Trophoblast cell (in vitro differentiated cells and primary cell): ENCODE data around the gene TBC1D22A.
A peak's percentile ranks its signal among the peaks of the same experiment; 100 is the strongest.

Experiments used
- DNase-seq, 2 donors: peaks; one replicate each; pipeline ENCODE4 v3.0.0-alpha.2; 2016
- H2AFZ ChIP-seq: 2 replicates; pipeline ENCODE4 v1.6.1; 2013; ENCODE audit warnings: low read length, moderate library complexity, mild to moderate bottlenecking; ENCODE audit not compliant: insufficient read depth, poor library complexity
- H2AK5ac ChIP-seq: 2 replicates; pipeline ENCODE4 v1.6.1; 2013; ENCODE audit warnings: mild to moderate bottlenecking, low read length
- H2BK120ac ChIP-seq: 2 replicates; pipeline ENCODE4 v1.6.1; 2013; ENCODE audit warnings: low read length, mild to moderate bottlenecking, moderate library complexity; ENCODE audit not compliant: insufficient read depth, poor library complexity
- H2BK12ac ChIP-seq: 2 replicates; pipeline ENCODE4 v1.6.1; 2013; ENCODE audit warnings: mild to moderate bottlenecking, low read length, moderate library complexity
- H2BK5ac ChIP-seq: 2 replicates; pipeline ENCODE4 v1.6.1; 2013; ENCODE audit warnings: low read length, low read depth, moderate library complexity, mild to moderate bottlenecking; ENCODE audit not compliant: poor library complexity
- H3K14ac ChIP-seq: 2 replicates; pipeline ENCODE4 v1.6.1; 2013; ENCODE audit warnings: mild to moderate bottlenecking, low read length
- H3K18ac ChIP-seq: 2 replicates; pipeline ENCODE4 v1.6.1; 2013; ENCODE audit warnings: mild to moderate bottlenecking, low read length
- H3K23ac ChIP-seq: 2 replicates; pipeline ENCODE4 v1.6.1; 2013; ENCODE audit warnings: low read length
- H3K27ac ChIP-seq: 2 replicates; pipeline ENCODE4 v1.5.1; 2013; ENCODE audit warnings: low read depth, mild to moderate bottlenecking, inconsistent platforms, low read length, moderate library complexity
- H3K27me3 ChIP-seq: 2 replicates; pipeline ENCODE4 v1.6.1; 2013; ENCODE audit warnings: inconsistent platforms, mild to moderate bottlenecking, low read length, moderate library complexity; ENCODE audit not compliant: insufficient read depth
- H3K36me3 ChIP-seq, 2 experiments: 1 replicate in 1 of 2; 2 replicates in 1 of 2; pipeline ENCODE4 v1.6.1; 2013; ENCODE audit warnings: low read length in 2 of 2, mild to moderate bottlenecking in 2 of 2, moderate library complexity in 1 of 2; ENCODE audit not compliant: insufficient read depth in 2 of 2, control insufficient read depth in 1 of 2
- H3K4ac ChIP-seq: 2 replicates; pipeline ENCODE4 v1.6.1; 2013; ENCODE audit warnings: low read depth, mild to moderate bottlenecking, low read length, moderate library complexity
- H3K4me1 ChIP-seq, 2 experiments: 1 replicate in 1 of 2; 2 replicates in 1 of 2; pipeline ENCODE4 v1.6.1; 2013; ENCODE audit warnings: low read length in 2 of 2, mild to moderate bottlenecking in 2 of 2, moderate library complexity in 1 of 2; ENCODE audit not compliant: insufficient read depth in 2 of 2, control insufficient read depth in 1 of 2
- H3K4me2 ChIP-seq: 2 replicates; pipeline ENCODE4 v1.6.1; 2013; ENCODE audit warnings: inconsistent platforms, mild to moderate bottlenecking, low read length, moderate library complexity
- H3K4me3 ChIP-seq: 2 replicates; pipeline ENCODE4 v1.5.1; 2013; ENCODE audit warnings: mild to moderate bottlenecking, low read depth, low read length, inconsistent platforms
- H3K79me1 ChIP-seq: one replicate; pipeline ENCODE4 v1.6.1; 2013; ENCODE audit warnings: low read length
- H3K79me2 ChIP-seq: 2 replicates; pipeline ENCODE4 v1.6.1; 2013; ENCODE audit warnings: low read length, mild to moderate bottlenecking; ENCODE audit not compliant: control insufficient read depth, insufficient read depth, poor library complexity
- H3K9ac ChIP-seq: 2 replicates; pipeline ENCODE4 v1.6.1; 2013; ENCODE audit warnings: mild to moderate bottlenecking, low read length
- H3K9me3 ChIP-seq: 2 replicates; pipeline ENCODE4 v1.6.1; 2013; ENCODE audit warnings: low read depth, mild to moderate bottlenecking, control low read depth, inconsistent platforms, low read length; ENCODE audit not compliant: insufficient read depth
- H4K12ac ChIP-seq: 2 replicates; pipeline ENCODE4 v1.6.1; 2013; ENCODE audit warnings: low read depth, mild to moderate bottlenecking, low read length, moderate library complexity
- H4K8ac ChIP-seq: 2 replicates; pipeline ENCODE4 v1.6.1; 2013; ENCODE audit warnings: low read depth, mild to moderate bottlenecking, low read length, moderate library complexity
- H4K91ac ChIP-seq: one replicate; pipeline ENCODE4 v1.6.1; 2013; ENCODE audit warnings: low read depth, mild to moderate bottlenecking, low read length, moderate library complexity
- WGBS: extraction: QIAGEN DNeasy Blood & Tissue Kit; methylation state at CpG from one replicate; pipeline ENCODE4 v1.1.7; 2013; ENCODE audit warnings: missing lambda C conversion rate; ENCODE audit not compliant: insufficient read length, insufficient coverage; ENCODE audit errors: extremely low coverage; 5-methylcytosine and 5-hydroxymethylcytosine counted together

The TBC1D22A gene

DNA sequence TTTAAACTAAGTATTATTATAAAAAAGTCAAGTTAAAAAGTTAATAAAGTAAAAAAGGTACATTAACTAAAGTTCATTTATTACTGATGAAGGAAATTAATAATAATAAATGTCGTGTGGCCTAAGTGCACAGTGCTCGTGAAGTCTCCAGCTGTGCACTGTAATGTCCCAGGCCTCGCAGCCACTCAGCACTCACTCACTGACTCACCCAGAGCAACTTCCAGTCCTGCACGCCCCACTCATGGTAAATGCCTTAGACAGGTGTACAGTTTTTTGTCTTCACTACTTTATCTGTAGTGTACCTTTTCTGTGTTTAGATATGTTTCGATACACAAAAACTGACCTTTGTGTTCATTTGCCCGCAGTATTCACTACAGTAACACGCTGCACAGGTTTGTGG, 175.5 kb downstream of the TBC1D22A start:
- H2AK5ac ChIP-seq = no peak overlapping the region
- H3K27ac ChIP-seq = no peak overlapping the region
- no peaks in the 10 kb centered on the region for H3K9me3 ChIP-seq
- no peak for DNase-seq
- H3K4me3 ChIP-seq = no peak overlapping the region
- H2BK12ac ChIP-seq = no peak overlapping the region
- H2BK5ac ChIP-seq = no peak overlapping the region
- H3K14ac ChIP-seq = no peak overlapping the region
- peaks cover 11 to 18% of the 10 kb centered on the region in 2 experiments for H3K4me1 ChIP-seq
- H3K18ac ChIP-seq = no peak overlapping the region
- no CpG with 5 or more reads among the region's 7 CpGs for WGBS
- no peak overlapping the region for H3K23ac ChIP-seq
- H3K36me3 ChIP-seq = no peaks in the 10 kb centered on the region
- H3K9ac ChIP-seq = no peak overlapping the region
- H3K79me2 ChIP-seq = no peaks in the 10 kb centered on the region
- H3K4ac ChIP-seq = no peak overlapping the region
- no peak overlapping the region for H3K4me2 ChIP-seq
- H3K27me3 ChIP-seq = no peaks in the 10 kb centered on the region
- H3K79me1 ChIP-seq = peaks cover 3% of the 10 kb centered on the region
- no peak overlapping the region for H4K12ac ChIP-seq
- H4K91ac ChIP-seq = no peak overlapping the region
- H4K8ac ChIP-seq = no peak overlapping the region
- no peak overlapping the region for H2BK120ac ChIP-seq
- H2AFZ ChIP-seq = no peak overlapping the region

DNA sequence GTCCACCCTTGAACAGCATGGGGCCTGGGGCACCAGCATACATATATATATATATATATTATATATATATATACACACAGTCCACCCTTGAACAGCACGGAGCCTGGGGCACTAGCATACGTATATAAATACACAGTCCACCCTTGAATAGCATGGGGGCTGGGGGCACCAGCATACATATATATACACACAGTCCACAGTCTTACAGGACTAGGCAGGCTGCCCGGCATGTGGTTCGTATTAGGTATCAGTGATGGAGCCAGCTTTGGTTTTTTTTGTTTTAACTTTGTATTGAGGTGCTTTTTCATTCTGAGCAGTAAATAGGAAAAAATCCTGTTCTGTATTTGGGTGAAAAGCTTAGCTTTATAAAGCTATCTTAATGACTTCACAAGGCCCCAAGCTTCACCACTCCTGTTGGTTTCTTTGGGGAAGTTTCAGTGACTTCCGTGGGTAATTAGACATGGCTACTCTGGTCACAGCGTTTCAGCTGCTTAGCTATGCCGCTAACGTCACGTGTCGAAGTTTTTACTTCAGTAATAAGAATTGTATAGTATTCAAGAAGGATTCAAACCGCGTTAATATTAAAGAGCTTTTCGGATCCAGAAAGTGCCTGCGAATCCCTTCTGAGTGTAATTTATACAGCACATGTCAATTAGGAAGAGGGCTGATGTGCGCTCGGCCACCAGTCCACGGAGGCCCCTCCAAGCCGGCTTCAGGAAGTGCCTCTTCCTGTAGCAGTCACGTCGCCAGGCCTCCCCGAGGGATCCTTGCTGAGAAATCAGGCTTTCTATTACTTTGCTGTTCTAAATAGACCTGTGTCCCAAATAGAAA, 179.7 kb downstream of the TBC1D22A start:
- no peak overlapping the region for H4K8ac ChIP-seq
- H3K79me2 ChIP-seq = no peaks in the 10 kb centered on the region
- no peak overlapping the region for H3K23ac ChIP-seq
- no peak overlapping the region for H3K4me3 ChIP-seq
- H3K4me2 ChIP-seq = no peak overlapping the region
- no peak overlapping the region for H2BK12ac ChIP-seq
- peak; percentile 43 to 49 for DNase-seq
- H4K91ac ChIP-seq = no peak overlapping the region
- peaks cover 0 to 2% of the 10 kb centered on the region in 2 experiments for H3K36me3 ChIP-seq
- peaks cover 0 to under 1% of the 10 kb centered on the region in 2 experiments for H3K4me1 ChIP-seq
- no peak overlapping the region for H2AFZ ChIP-seq
- H3K4ac ChIP-seq = no peak overlapping the region
- no peak overlapping the region for H3K18ac ChIP-seq
- no peak overlapping the region for H3K27ac ChIP-seq
- no peaks in the 10 kb centered on the region for H3K79me1 ChIP-seq
- WGBS = no CpG with 5 or more reads among the region's 21 CpGs
- H3K9me3 ChIP-seq = no peaks in the 10 kb centered on the region
- no peaks in the 10 kb centered on the region for H3K27me3 ChIP-seq
- H2BK5ac ChIP-seq = no peak overlapping the region
- H3K14ac ChIP-seq = no peak overlapping the region
- H3K9ac ChIP-seq = no peak overlapping the region
- no peak overlapping the region for H2AK5ac ChIP-seq
- no peak overlapping the region for H4K12ac ChIP-seq
- no peak overlapping the region for H2BK120ac ChIP-seq

- H3K9me3 ChIP-seq = no peaks in the 10 kb centered on the region
- H2BK12ac ChIP-seq = no peak overlapping the region
- no peak overlapping the region for H3K18ac ChIP-seq
- no peak overlapping the region for H4K8ac ChIP-seq
- no peak overlapping the region for H3K4ac ChIP-seq
- H4K91ac ChIP-seq = no peak overlapping the region
- no CpG with 5 or more reads among the region's 22 CpGs for WGBS
- no peak overlapping the region for H3K27ac ChIP-seq
- H3K36me3 ChIP-seq = peaks cover 0 to 2% of the 10 kb centered on the region in 2 experiments
- H3K23ac ChIP-seq = no peak overlapping the region
- DNase-seq = no peak
- H3K79me1 ChIP-seq = no peaks in the 10 kb centered on the region
- H3K4me1 ChIP-seq = no peaks in the 10 kb centered on the region
- H3K4me2 ChIP-seq = no peak overlapping the region
- no peak overlapping the region for H2BK5ac ChIP-seq
- H3K27me3 ChIP-seq = no peaks in the 10 kb centered on the region
- no peak overlapping the region for H3K14ac ChIP-seq
- H2BK120ac ChIP-seq = no peak overlapping the region
- H3K9ac ChIP-seq = no peak overlapping the region
- no peaks in the 10 kb centered on the region for H3K79me2 ChIP-seq
- H2AK5ac ChIP-seq = no peak overlapping the region
- no peak overlapping the region for H2AFZ ChIP-seq
- H4K12ac ChIP-seq = no peak overlapping the region
- no peak overlapping the region for H3K4me3 ChIP-seq
Measured at GRCh38 chr22:46942799-46943785, 180.6 kb downstream of the TBC1D22A start.

- Histone ChIP-seq H2AK5ac (no peak overlapping the region), H3K9me3 (no peaks in the 10 kb centered on the region), H3K4ac (no peak overlapping the region), H3K4me3 (no peak overlapping the region), H3K79me1 (no peaks in the 10 kb centered on the region), H2AFZ (no peak overlapping the region), H2BK120ac (no peak overlapping the region), H3K27me3 (no peaks in the 10 kb centered on the region), H4K8ac (no peak overlapping the region), H3K23ac (no peak overlapping the region), H3K14ac (no peak overlapping the region), H3K36me3 (peaks cover 2 to 6% of the 10 kb centered on the region in 2 experiments), H2BK12ac (no peak overlapping the region), H4K12ac (no peak overlapping the region), H3K18ac (no peak overlapping the region), H3K79me2 (no peaks in the 10 kb centered on the region), H3K9ac (no peak overlapping the region), H3K4me1 (no peaks in the 10 kb centered on the region), H3K27ac (no peak overlapping the region), H4K91ac (no peak overlapping the region), H2BK5ac (no peak overlapping the region), H3K4me2 (no peak overlapping the region)
- no CpG with 5 or more reads among the region's 7 CpGs for WGBS
- no peak for DNase-seq
Measured at GRCh38 chr22:46945481-46945880, 183.0 kb downstream of the TBC1D22A start.
